GM18498 (cell line): ENCODE results near the gene CHN2.
"Not testable (repeated sequence)": the region's sequence is repeated elsewhere in the genome, so short reads cannot be mapped to it uniquely, and the experiment has no call there.

ENCODE experiments used
- ATAC-seq: cut with Tn5 transposase; IDR thresholded peaks from one replicate; pipeline ENCODE4 v1.9.1; 2021; ENCODE audit warnings: mild to moderate bottlenecking, moderate library complexity; ENCODE audit not compliant: unreplicated experiment

Gene CHN2

GRCh38 chr7:29254591-29254990 is 60.0 kb downstream of the CHN2 start:
- no peak for ATAC-seq

DNA sequence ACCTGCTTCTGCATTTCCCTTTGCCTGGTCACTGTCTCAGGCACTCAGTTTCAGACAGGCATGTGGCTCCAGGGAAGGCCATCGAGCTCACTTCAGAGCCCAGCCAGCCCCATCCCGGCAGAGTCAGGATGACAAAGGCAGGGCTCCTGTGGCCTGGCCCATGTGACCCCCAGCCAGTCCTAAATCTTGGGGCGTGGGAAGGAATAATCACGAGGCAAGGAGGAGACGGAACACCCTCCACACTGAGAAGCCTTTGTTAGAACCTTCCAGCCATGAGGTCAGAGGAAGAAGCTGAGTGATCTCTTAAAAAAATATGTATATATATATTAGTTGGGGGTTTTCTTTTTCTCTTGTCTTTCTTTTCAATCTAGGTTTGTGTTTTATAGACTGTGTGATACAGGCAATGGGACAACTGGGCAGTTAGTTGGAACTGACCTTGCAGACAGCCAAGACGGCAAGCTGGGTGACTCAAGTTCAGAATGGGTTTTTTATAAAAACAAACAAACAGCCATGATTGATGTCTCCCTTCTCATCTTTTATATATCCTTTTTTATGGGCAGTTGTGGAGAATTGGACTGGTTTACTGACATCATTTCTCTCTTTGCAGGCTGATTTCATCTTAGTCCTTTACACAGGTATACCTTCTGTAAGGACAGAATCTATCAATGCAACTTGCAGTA is 60.8 kb downstream of the CHN2 start:
- ATAC-seq, result no peak

DNA sequence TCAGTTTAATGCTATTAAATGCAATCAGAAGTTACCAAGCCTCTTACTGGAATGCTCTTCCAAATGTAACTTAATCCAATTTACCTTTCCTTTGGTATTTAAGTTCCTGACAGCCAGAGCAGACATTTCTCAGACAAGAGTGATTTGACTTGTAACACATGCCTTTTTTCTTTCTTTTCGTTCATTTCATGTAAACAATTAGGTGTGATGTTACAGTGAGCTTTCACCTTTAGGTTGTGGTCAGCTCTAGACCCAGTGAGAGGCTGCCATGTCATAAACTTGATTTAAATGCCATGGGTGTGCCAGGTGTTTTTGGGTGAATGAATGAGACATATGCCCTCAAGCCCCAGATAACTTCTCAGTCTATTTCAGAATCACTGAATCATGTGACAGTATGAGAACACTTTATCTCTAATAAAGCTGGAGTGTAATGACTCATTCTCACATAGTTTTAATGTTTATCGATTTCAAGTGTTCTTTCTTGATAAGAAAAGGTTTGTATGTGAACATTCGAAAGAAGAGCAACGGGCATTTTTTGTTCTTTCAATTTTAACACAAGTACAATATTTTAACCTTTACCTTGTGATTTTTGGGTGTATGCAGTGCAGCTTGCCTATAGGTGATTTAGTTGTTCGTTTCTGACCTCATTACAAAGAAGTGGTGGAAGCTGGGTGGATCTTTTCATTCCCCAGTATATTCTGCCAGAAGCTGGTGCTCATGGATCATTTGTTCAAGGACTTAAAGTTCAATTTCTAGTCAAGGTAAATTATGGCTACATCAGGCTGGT is 61.5 kb downstream of the CHN2 start:
- ATAC-seq, result no peak

GRCh38 chr7:29256693-29257002 is 62.1 kb downstream of the CHN2 start:
- no peak for ATAC-seq

DNA sequence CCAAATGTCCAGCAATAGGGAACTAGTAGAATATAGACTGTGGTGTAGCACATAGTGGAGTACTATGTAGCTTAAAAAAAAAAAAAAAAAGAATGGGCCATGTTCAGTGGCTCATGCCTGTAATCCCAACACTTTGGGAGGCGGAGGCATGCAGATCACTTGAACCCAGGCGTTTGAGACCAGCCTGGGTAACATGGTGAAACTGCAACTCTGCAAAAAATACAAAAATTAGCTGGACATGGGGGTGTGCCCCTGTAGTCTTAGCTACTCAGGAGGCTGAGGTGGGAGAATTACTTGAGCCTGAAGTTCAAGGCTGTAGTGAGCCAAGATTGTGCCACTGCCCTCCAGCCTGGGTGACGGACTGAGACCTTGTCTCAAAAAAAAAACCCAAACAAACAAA is 64.4 kb downstream of the CHN2 start:
- no peak for ATAC-seq

DNA sequence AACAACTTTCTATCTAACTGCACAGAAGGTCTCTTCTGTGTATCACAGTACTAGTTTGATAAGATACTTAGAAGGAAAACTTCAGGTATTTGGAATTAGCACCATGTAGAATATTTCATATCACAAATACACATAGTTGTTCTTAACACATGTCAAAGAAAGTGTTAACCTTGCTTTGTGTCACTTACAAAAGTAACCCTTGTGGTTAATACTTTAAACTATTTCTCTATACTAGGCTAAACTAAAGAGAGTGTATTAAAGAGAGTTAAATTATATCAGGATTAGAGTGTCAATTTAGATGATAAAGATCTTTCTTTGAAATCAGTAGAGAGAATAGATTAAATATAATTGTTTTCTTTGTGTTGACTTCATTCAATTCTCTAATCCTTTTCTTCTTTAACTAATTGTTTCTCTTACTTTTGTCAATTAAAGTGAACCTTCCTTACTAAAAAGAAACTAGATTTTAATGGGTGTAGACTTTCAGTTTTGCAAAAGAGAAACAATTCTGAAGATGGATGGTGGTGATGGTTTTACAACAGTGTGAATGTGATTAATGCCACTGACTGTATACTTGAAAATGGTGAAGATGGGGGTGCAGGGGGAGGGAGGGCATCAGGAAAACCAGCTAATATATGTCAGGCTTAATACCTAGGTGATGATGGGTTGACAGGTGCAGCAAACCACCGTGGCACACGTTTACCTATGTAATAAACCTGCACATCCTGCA is 67.8 kb downstream of the CHN2 start:
- ATAC-seq, result no peak

GRCh38 chr7:29263601-29264207 is 69.1 kb downstream of the CHN2 start:
- not testable (repeated sequence) for ATAC-seq

GRCh38 chr7:29265208-29265923 is 70.8 kb downstream of the CHN2 start:
- ATAC-seq, result no peak

DNA sequence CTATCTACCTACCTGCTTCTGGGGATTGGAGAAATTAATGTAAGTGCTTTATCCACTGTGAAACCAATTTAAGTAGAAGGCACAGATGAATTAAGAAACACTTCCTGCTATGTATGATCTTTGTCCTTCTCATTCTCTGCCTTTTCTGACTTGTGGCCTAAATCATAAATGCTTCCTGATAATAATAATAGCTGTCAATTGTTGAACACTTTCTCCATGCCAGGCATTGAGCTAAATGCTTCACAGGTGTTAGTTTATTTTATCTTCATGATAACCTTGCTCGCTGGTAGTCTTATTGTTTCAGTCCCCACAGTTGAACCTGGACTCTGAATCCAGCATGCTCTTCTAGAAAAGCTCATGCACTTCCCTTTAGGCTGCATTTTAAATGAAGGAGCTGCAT is 75.4 kb downstream of the CHN2 start:
- no peak for ATAC-seq

DNA sequence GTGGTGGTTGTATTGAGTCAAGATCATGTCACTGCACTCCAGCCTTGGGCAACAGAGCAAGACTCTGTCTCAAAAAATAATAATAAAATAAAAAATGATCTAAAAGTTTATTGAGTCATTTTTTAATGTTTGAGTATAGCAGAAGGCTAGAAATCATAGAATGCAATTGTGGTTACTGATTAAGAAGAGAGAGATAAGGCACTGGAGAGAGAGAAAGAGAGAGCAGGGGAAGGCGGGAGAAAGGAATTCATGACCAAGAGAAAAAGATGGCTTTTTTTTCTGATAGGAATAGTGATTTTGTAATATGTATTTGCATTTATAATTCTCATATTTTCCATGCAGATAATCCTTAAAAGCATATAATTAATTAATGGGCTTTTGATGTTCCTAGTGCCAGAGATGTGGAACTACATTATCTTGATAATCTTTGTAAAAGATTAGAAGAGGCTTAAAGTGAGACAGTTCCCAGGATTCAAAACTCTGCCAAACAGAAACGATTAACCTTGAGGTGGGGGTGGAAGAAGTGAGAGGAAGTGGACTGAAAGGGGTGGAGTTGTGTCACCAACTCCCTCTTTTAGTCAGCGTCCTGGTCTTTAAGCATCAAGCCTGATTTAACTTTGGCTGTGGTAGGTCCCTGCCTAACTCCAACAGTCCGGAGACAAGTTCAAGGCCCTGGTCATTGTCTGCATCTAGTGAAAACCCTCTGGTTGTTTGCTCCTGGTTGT is 76.2 kb downstream of the CHN2 start:
- no peak for ATAC-seq

- ATAC-seq, result no peak
These were observed 76.7 kb downstream of the CHN2 start for GRCh38 chr7:29271319-29271658.

DNA sequence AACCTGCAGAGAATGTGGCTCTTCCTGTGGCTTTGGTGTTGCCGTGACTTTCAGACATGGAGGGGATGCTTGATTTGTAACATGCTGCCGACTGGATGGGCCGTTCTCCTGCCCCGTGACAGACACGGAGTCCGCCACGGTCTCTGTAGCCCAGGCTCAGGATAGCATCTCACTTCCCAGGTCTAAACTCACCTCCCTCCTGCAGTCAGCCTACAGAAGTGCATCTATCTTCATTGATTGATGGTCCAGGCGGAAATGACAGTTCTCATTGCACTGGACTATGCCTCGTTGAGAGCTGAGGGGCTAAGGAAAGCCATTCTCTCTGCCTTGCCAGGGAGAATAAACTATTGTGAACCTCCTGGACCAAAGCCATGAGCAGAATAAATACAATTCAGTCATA is 77.5 kb downstream of the CHN2 start:
- no peak for ATAC-seq

DNA sequence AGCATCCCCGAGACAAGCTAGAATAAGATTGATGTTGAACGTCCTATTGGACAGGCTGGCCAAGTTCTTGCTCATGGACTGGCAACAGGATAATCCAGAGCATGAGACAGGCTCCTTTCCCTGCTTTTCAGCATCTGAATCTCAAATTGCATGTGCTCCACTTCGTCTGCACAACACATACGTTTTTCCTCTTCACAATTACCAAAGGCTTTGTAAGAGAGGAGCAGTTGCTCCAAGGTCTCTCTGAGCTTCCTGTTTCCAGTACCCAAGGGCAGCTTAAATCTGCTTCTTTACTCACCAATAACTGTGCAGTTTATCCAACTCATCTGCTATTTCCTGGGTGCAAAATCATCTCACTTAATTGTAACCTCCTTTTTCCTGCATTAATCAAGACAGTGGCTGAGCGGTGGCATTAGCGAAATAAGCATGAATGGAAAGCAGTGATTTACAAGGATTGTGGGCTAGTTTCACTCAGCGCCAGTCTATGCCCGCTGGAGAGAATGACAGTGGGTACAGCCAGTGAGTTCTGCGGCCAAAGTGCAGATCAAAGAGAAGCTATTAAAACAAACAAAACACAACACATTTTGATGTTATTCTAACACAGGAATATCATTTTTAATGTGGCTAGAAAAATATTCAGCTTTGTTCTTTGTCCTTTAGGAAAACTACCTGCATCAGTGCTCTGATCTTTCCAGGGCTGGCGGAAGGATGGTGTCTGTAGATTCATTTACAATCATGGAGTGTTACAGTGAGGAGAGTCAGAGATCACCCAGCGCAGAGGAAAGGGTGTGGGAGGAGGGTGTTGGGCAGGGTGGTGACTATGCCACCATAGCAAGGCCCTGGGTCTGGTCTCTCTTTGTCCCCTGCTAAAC is 79.8 kb downstream of the CHN2 start:
- ATAC-seq, result no peak

DNA sequence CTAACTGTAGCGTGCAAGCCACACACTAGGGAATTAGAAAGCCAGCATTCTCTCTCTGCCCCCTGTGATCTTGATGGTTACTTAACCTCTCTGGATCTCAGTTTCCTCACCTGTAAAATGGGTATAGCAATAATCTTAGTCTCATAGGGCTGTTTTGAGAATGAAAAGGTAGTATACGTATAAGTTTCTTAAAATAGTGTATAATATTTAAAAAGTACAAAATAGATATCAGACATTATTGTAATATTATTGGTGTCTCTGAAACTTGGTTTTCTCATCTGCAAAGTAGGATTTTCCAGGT is 80.4 kb downstream of the CHN2 start:
- ATAC-seq, result no peak

DNA sequence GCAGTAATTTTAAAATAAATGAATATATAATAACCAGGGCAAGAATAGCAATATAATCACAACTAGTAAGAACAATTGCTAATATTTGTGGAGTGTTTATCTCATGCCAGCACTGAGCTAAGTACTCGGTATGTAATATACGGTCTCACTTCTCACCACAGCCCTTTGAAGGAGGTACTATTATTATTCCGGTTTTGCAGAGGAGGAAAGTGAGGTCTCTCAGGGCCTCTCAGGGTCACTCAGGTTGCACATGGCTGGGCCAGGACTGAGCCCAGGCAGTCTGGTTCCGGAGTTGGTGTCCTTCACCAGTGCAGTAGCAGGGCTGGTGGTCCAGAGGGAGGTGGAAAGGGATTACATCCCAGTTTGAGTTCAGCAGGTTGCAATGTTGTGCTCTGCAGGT is 80.9 kb downstream of the CHN2 start:
- ATAC-seq, result no peak

GRCh38 chr7:29276199-29276598 is 81.6 kb downstream of the CHN2 start:
- ATAC-seq, result no peak

- ATAC-seq, result no peak
These were observed 82.2 kb downstream of the CHN2 start for GRCh38 chr7:29276806-29277205.

GRCh38 chr7:29277436-29278215 is 83.1 kb downstream of the CHN2 start:
- no peak for ATAC-seq
